AG10803 (cell line): Measurements from ENCODE around the gene DESI2.
"Not testable (repeated sequence)": the region's sequence is repeated elsewhere in the genome, so short reads cannot be mapped to it uniquely, and the experiment has no call there.

Experiments used
- DNase-seq: peaks from one replicate; pipeline ENCODE4 v3.0.0; 2010; ENCODE audit warnings: low read depth
- H3K4me3 ChIP-seq: 2 replicates; pipeline ENCODE4 v1.5.1; 2011; ENCODE audit warnings: mild to moderate bottlenecking, low read length, control low read depth
- TF ChIP-seq, protein P1 (sequence below): conservative IDR thresholded peaks from 2 replicates; pipeline ENCODE4 v1.5.1; 2011; ENCODE audit warnings: mild to moderate bottlenecking, low read length, control low read depth, inconsistent platforms

The DESI2 gene

GRCh38 chr1:244664353-244664752 is 11.4 kb downstream of the DESI2 start:
- H3K4me3 ChIP-seq: no peak overlapping the region
- DNase-seq: no peak
- TF ChIP-seq, protein P1, sequence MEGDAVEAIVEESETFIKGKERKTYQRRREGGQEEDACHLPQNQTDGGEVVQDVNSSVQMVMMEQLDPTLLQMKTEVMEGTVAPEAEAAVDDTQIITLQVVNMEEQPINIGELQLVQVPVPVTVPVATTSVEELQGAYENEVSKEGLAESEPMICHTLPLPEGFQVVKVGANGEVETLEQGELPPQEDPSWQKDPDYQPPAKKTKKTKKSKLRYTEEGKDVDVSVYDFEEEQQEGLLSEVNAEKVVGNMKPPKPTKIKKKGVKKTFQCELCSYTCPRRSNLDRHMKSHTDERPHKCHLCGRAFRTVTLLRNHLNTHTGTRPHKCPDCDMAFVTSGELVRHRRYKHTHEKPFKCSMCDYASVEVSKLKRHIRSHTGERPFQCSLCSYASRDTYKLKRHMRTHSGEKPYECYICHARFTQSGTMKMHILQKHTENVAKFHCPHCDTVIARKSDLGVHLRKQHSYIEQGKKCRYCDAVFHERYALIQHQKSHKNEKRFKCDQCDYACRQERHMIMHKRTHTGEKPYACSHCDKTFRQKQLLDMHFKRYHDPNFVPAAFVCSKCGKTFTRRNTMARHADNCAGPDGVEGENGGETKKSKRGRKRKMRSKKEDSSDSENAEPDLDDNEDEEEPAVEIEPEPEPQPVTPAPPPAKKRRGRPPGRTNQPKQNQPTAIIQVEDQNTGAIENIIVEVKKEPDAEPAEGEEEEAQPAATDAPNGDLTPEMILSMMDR: no peak

DNA sequence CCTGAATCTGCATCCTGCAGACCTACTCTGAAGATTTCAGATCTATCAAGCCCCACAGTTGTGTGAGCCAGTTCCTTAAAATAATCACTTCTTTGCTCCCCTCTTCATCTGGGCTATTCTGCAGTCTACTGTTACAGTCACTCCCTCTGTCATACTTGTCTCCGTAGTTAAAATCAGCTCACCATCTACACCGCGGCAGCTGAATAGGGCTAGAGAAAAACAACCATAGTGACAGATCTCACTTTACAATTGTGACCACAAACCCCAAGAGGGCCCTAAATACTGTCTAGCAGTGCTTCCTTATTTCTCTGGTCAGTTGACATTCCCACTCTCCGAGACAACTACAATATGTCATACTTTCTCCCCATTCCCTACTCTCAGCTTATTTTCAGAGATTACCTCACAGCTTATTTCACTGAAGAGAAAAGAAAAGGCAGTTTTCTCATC is 12.9 kb downstream of the DESI2 start:
- TF ChIP-seq, protein P1: no peak
- peak; percentile 52 for DNase-seq
- H3K4me3 ChIP-seq: no peak overlapping the region

GRCh38 chr1:244666672-244667418 is 13.9 kb downstream of the DESI2 start:
- not testable (repeated sequence) for DNase-seq, H3K4me3 ChIP-seq

- DNase-seq: no peak
- TF ChIP-seq, protein P1: no peak
- H3K4me3 ChIP-seq: no peak overlapping the region
Measured at GRCh38 chr1:244667797-244668196, 14.9 kb downstream of the DESI2 start.

DNA sequence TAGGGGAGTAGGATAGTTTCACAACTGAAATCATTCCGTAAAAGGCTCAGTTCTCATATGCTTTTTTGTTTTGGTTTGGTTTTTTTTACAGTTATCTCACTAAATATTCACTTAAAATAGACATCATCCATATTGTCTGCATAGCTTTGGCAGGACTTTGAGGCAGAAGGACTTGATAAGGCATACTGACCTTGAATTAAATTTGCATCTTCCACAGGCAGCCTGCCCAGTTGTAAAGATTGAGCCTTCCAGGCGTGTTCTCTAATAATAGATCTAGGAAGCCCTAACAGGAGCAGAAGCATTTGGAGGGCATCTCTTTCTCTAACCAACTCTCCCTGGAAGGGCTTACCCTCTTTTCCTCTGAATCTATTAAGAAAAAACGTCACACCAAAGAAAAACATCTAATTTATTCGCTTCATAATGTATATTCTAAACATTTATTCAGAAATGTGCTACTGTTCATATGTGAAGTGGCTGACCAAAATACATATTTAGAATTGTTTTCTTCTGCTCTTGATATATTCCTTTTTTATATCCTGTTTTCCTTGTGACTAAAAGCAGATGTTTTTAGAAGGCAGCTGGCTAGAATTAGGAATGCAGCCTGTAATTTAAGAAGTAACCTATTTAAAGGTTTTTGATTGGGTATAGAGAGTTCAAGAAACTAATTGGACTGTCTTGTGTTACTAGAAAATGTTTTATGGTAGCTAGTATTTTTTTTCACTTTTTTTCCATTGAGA is 20.2 kb downstream of the DESI2 start:
- H3K4me3 ChIP-seq: 0 out of 2 replicates have a peak overlapping the region, but pooled peaks have one; percentile 1
- TF ChIP-seq, protein P1: no peak
- DNase-seq: peak; percentile 56

DNA sequence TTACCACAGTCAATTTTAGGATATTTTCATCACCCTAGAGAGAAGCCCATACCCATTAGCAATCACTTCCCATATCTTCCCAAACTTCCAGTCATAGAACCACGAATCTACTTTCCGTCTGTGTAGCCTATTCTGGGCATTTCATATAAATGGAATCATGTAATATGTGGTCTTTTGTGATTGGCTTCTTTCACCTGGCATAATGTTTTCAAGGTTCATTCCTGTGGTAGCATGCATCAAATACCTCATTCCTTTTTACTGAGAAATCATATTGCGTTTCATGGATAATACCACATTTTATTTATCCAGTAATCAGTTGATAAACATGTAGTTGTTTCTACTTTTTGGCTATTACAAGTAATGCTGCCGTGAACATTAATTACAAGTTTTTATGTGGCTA is 21.5 kb downstream of the DESI2 start:
- TF ChIP-seq, protein P1: no peak
- no peak overlapping the region for H3K4me3 ChIP-seq
- peak; percentile 23 for DNase-seq

DNA sequence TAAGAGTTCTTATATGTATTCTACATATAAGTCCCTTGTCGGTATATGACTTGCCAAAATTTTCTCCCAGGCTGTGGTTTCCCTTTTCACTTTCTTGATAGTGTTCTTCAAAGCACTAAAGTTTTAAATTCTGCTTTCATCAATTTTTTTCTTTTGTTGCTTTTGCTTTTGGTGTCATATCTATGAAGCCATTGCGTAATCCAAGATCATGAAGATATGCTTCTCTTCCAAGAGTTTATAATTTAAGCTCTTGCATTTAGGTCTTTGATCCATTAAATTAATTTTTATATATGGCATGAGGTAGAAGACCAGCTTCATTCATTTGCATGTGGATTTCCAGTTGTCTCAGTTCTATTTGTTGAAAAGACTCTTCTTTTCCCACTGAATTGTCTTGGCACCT is 22.2 kb downstream of the DESI2 start:
- DNase-seq: no peak
- TF ChIP-seq, protein P1: no peak
- H3K4me3 ChIP-seq: no peak overlapping the region
